NCI-H2227 treated with DMSO at 0.1 percent for 48 hours (cell line): Measurements from ENCODE around the gene DHRS12.

Experiments used
- DNase-seq: peaks from one replicate; lab custom pipeline; 2025; lab: John Stamatoyannopoulos, UW

The DHRS12 gene

DNA sequence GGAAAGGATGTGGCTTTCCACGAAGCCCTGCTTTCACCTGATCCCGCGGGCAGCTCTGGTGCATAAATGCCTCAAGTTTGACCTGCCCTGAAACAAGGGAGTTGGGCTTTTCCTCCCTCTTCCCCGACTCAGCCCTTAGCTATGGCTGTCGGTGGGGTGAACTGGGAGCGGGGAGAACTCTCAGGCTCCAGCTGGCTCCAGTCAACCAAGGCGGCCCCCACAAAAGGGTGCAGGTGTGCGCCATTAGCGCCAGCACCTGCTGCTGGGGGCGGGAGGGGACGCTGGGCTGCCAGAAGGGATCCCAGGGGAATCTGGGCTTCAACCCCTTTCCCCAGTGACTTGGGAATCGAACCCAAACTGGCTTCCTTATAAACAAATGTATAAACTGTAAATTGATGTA, 7.1 kb upstream of the DHRS12 start:
- no peak for DNase-seq

DNA sequence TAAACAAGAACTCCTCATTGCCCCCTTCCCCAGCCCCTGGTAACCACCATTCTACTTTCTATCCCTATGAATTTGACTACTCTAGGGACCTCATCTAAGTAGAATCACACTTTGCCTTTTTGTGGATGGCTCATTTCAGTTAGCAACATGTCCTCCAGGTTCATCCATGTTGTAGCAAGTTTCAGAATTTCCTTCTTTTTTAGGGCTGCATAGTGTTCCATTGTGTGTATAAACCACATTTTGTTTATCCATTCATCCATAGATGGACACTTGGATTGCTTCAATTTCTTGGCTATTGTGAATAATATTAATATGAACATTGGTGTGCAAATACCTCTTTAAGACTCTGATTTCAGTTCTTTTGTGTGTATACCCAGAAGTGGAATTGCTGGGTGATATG, 4.8 kb upstream of the DHRS12 start:
- DNase-seq = no peak

DNA sequence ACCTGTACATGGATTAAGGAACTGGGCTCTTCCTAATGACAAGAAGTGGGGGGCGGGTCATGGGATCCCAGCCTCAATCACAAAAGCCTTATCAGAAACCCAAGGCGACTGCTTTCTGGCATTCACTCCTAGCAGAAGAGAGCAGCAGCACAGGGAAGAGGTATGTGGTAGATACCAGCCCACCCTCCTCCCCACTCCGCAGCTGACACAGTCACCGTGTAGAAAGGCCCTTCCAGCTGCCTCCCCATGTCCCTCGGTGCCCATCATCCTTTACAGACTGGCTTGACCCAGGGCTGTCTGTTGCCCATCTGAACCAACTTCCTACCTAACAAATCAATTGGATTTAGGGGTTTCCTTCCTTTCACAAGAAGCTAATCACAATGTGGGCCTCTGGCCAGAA, 3.1 kb upstream of the DHRS12 start:
- DNase-seq = no peak

- DNase-seq = peak; percentile 28
These were observed 2.6 kb upstream of the DHRS12 start for GRCh38 chr13:51806566-51806965.

- no peak for DNase-seq
These were observed 2.0 kb upstream of the DHRS12 start for GRCh38 chr13:51805925-51806324.

GRCh38 chr13:51805313-51805712, 1.4 kb upstream of the DHRS12 start:
- DNase-seq = no peak

DNA sequence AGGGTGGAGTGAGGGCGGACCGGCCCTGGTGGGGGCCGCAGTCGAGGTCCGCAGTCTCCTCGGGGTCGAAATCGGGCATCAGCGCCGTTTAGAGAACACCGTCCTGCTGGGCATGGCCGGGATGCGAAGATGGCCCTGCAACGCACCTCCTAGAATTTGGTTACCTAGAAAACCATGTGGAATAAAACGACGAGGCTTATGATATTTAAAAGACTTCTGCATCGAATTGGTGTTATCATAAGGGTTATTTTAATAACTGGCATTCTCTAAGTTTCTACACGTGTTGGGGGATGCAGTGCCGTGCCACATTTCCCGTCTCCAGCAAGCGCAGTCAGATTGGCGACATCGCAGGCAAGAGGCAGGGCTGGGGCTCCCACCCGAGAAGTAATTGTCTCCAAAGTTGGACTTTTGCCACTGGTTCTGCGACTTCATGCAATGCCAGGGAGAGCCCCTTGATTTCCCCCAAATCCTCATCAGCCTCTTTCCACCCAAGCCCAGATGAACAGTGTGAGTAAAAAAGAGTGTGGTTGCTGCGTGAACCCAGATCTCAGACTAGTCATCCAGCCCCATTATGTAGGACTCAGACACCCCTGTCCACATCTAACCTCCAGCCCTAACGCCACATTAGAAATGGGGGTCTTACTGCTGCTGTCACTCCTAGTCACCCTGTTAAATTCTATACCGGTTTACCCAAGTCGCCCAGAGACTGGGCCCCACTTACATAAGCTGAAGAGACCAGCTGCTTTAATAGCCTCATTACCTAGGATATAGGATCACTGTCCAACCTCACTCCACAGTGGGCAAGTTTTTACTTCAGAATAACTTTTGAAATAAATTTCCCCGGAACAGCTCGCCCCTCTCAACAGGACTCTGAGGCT, 571 bp upstream of the DHRS12 start:
- peak; percentile 35 for DNase-seq

- no peak for DNase-seq
These were observed 1.1 kb downstream of the DHRS12 start for GRCh38 chr13:51802631-51803418.

DNA sequence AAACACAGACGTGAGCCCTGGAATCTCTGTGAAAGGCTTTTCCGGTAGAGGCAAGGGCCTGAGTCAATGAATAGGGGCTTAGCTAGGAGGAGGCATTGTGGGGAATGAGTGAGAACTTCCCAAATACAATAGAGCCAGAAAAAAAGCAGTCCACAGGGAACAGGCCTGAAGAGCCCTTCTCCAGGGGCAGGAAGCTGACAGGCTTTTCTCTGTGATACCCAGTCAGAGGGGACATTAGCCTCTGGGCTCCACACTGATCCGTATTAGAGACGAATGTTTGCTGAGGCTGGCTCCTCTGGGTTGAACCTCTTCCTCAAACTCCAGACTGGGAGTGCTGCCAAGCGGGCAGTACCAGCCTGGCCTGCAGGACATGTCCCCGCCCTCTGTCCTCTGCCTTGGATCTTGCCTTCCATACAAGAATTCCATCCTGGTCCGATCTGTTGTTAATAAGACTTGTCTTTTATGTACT, 2.3 kb downstream of the DHRS12 start:
- no peak for DNase-seq

DNA sequence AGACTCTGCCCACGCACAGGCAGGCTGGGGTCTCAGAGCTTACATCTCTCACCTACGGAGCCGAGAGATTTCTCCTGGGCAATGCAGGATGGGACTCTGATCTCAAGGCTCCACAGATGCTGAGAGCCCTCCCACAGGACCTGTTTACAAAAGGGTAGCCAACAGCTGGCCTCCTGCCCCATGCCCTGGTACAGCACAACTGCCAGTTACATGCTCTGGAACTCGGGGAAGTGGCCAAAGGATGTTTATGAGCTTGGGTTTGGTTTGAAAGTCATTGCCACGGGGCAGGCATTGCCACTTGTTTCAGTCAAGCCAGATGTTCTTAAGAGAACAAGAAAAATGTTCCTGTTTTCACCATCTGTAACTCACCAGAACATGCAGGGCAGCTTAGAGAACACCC, 3.5 kb downstream of the DHRS12 start:
- no peak for DNase-seq

GRCh38 chr13:51799261-51799660, 4.7 kb downstream of the DHRS12 start:
- no peak for DNase-seq

DNA sequence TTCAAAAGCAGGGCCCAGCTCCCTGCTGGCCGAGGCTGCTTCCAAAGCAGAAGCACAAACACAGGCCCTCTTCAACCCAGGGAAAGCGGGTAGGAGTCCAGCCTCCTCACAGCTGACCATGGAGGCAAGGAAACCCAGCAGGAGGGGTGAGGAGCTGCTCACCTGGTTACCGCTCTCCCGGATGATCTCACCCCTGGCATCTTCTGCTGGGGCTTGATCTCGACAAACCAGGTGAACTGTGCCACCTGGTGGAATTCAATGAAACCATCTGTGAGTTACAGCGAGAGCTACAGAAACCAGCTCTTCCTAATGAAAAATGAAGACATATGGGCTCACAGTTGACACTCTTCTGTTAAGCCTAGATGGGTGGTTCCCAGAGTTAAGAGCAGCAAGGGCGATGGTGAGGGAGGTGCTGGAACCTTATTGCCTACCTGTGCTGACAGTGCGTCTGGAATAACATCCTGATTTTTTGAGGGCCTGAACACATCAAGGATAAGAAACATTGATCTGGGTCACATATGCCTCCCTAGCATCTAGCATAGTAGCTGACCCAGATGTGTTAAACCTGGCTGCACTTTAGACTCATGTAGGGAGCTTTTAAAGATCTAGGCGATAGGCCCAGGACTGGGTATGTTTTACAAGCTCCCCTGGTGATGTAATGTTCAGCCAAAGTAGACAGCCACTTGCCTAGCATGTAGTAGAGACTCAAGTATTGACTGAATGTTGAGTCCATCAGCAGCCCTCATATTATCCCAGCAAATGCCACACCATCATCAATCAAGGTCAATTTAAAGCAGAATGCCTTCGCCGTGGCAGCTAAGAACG, 6.1 kb downstream of the DHRS12 start:
- DNase-seq = peak; percentile 54

GRCh38 chr13:51796546-51796945, 7.4 kb downstream of the DHRS12 start:
- no peak for DNase-seq

GRCh38 chr13:51795419-51795818, 8.5 kb downstream of the DHRS12 start:
- DNase-seq = no peak

- DNase-seq = no peak
These were observed 9.0 kb downstream of the DHRS12 start for GRCh38 chr13:51794964-51795363.

- DNase-seq = no peak
These were observed 10.2 kb downstream of the DHRS12 start for GRCh38 chr13:51793570-51794271.

DNA sequence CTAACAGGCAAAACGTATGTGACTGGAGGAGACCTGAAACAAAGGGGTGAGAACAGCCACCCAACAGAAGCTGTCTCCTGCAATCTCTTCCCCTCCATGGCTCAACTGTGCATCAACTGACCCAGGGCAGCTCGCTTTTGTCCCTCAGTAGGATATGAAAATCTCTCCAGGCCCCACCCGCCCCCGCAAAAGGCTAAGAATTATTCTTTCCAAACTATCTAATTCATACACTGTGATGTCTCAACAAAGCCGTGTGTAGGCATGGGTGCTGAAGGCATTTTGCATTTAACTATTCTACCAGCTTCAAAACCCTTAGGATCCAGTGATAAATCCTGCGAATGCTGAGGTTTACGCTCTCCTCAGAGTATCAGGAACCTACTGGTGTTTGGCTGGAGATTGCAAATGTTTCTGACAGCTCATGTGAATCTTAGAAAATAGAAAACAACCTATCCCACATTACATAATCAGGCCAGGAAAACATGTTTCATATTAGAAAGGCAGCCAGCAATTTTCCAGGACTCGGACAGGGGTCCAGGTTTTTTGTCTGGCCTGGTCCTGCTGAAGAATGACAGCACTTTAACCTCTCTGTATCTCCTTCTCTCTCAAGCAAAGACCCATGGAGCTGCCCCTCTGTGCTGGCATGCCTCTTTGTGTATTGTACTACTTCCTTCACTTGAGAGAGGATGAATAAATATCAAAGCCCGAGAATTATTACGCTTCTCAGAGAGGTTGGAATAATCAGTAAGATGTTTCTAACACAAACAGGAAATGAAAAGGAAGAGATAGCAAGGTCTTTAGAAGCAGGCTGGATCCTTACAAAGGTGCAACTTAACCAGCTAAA, 17.3 kb downstream of the DHRS12 start:
- DNase-seq = peak; percentile 41

DNA sequence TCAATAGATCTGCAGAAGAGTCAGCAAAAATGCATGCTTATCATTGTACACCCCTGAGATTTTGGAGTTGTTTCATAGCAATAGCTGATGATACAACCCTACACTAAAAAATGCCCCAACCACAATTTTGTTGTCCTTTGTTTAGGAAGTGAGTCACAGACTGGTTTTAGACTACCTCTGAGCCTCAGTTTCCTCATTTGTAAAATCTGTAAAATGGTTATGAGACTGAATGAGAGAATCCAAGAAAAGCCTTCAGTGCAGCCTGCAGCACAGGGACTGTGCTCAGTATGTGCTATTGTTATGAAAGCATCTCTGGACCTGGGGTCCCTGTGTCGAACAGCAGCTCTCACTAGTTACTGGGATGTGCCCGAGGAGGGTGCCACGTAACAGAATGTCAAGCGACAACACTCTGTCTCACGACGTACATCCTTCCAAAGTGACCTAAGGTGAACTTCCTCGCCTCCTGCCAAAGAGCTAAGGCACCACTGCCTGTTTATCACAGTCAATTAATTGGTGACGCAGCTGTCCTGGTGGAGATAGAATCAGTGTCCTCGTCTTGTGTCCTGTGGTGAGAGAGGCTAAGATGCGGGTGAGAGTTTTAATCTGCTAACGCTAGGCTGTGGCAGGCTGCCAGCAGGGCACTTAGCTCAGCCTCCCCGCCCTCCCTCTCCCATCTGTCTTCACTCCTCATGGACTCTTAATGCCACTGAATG, 18.1 kb downstream of the DHRS12 start:
- DNase-seq = peak; percentile 89

DNA sequence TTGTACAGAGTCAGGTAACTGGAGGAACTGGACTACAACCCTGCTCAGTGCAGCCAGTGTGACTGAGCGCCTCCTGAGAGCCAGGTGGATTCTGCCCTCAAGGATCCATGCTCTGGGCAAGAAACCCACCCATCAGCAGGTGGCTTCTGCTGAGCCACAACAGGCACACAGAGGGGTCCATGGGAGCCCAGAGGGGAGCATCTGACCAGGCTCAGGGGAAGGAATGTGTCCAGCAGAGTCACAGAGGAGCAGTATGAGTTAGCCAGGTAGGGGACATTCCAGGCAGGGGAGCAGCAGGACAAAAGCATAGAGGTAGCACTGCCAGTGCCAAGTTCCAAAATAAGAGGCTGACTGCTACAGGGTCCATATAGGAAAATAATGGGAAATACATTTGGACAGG, 19.9 kb downstream of the DHRS12 start:
- no peak for DNase-seq
